ENCODE measurements around the gene NPIPB12.
"Not testable (repeated sequence)": the region's sequence is repeated elsewhere in the genome, so short reads cannot be mapped to it uniquely, and the experiment has no call there.

NPIPB12 gene

GRCh38 chr16:29506308-29506707 is at the start of gene NPIPB12:
NPIPB12 (minus strand) TSS chr16:29506408.
- in situ Hi-C loops (cut with MboI; ENCODE audit: low sequenced_read_pairs) = not testable (repeated sequence)

GRCh38 chr16:29521520-29521919 is 15.3 kb upstream of the NPIPB12 start:
- in situ Hi-C loops (cut with MboI; ENCODE audit: low sequenced_read_pairs) = not testable (repeated sequence)

GRCh38 chr16:29482276-29482675 is 23.9 kb downstream of the NPIPB12 start:
- in situ Hi-C loops (cut with MboI; ENCODE audit: low sequenced_read_pairs) = not testable (repeated sequence)

GRCh38 chr16:29472065-29472464 is 34.1 kb downstream of the NPIPB12 start:
- in situ Hi-C loops (cut with MboI; ENCODE audit: low sequenced_read_pairs) = not testable (repeated sequence)

- in situ Hi-C loops (cut with MboI; ENCODE audit: low sequenced_read_pairs) = not testable (repeated sequence)
These were observed 36.5 kb downstream of the NPIPB12 start for GRCh38 chr16:29469660-29470059.

- in situ Hi-C loops (cut with MboI; ENCODE audit: low sequenced_read_pairs) = not testable (repeated sequence)
These were observed 38.4 kb downstream of the NPIPB12 start for GRCh38 chr16:29467654-29468366.

- in situ Hi-C loops (cut with MboI; ENCODE audit: low sequenced_read_pairs) = not testable (repeated sequence)
These were observed 39.3 kb downstream of the NPIPB12 start for GRCh38 chr16:29466904-29467303.

- in situ Hi-C loops (cut with MboI; ENCODE audit: low sequenced_read_pairs) = not testable (repeated sequence)
These were observed 40.0 kb downstream of the NPIPB12 start for GRCh38 chr16:29465985-29466824.

GRCh38 chr16:29460647-29461030 is 45.6 kb downstream of the NPIPB12 start:
- in situ Hi-C loops (cut with MboI; ENCODE audit: low sequenced_read_pairs) = not testable (repeated sequence)

- in situ Hi-C loops (cut with MboI; ENCODE audit: low sequenced_read_pairs) = not testable (repeated sequence)
These were observed 46.2 kb downstream of the NPIPB12 start, which contains the start of gene SULT1A4 for GRCh38 chr16:29459706-29460646. SULT1A4 (plus strand) TSS chr16:29459913; CDS start chr16:29461386, 1,473 bp downstream.

GRCh38 chr16:29457660-29458059 is 48.5 kb downstream of the NPIPB12 start:
- in situ Hi-C loops (cut with MboI; ENCODE audit: low sequenced_read_pairs) = not testable (repeated sequence)

- in situ Hi-C loops (cut with MboI; ENCODE audit: low sequenced_read_pairs) = not testable (repeated sequence)
These were observed 51.4 kb downstream of the NPIPB12 start for GRCh38 chr16:29454828-29455227.

GRCh38 chr16:29454269-29454668 is 51.9 kb downstream of the NPIPB12 start, which contains the start of the genes BOLA2 and SLX1B:
BOLA2 (minus strand) TSS chr16:29454351; CDS start chr16:29454253, 98 bp downstream.
SLX1B (plus strand) TSS chr16:29454533.
- in situ Hi-C loops (cut with MboI; ENCODE audit: low sequenced_read_pairs) = not testable (repeated sequence)

GRCh38 chr16:29453754-29454153 is 52.5 kb downstream of the NPIPB12 start:
- in situ Hi-C loops (cut with MboI; ENCODE audit: low sequenced_read_pairs) = not testable (repeated sequence)

Measured in hTERT RPE-1 (cell line).